T-helper 2 cell (primary cell): ENCODE results near the gene CDS1.
"Not testable (repeated sequence)": the region's sequence is repeated elsewhere in the genome, so short reads cannot be mapped to it uniquely, and the experiment has no call there.

ENCODE experiments used
- DNase-seq, 5 experiments: peaks; one replicate each; pipeline versions ENCODE4 v3.0.0 to v3.0.0-alpha.2; 2012 to 2022

Gene CDS1

DNA sequence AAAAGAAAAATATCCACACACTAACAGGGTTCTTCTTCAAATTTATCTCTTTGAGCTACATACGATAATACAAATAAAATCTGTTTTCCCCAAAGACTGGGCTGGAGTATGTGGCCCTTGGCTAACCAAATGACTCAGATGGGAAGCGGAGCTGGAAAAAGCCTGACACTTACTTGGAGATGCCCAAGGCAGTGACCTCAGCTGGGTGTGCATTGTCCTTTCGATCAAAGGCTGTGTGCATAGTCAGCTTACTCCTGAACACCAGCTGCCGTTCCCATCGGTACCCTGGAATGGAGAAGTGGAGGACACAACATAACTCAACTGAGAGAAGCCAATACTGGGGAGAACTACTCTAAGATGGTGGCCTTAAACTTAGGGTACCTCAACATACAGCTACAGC lies 95.1 kb downstream of the CDS1 start:
- no peak for DNase-seq

DNA sequence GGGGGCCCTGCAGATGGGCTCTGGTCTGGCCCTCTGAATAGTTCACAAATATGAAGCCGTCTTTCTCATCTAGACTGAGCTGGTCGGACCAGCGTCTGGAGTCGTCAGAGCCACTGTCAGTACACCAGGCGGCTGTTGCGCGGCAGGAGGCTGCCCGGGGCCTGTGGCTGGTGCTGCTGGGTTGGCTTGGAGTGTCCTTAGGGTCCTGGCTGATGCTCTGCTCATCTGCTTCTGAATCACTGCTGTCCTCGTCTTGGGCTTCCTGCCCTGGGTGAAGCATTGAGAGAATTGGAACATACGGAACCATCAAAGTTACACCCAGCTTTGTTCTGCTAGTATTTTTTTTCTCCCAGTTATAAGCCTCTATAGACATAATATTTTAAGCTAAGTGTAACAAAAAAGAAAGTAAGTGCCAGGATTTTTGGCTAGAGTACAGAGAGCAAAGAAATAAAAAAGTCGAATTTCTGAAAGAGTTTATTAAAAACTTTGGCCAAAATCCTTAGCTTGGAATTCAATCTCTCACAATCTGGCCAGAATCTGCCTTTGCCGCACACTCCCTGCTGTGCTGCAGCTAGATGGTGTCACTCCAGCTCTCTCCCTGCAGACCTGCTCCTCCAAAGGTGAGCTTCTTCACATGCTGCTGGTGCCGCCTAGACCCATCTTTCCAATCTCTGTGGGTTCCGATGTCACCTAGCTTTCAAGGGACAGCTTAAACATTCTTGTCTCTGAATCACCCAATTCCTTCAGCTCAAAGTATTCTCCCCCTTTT lies 96.2 kb downstream of the CDS1 start:
- DNase-seq: no peak

DNA sequence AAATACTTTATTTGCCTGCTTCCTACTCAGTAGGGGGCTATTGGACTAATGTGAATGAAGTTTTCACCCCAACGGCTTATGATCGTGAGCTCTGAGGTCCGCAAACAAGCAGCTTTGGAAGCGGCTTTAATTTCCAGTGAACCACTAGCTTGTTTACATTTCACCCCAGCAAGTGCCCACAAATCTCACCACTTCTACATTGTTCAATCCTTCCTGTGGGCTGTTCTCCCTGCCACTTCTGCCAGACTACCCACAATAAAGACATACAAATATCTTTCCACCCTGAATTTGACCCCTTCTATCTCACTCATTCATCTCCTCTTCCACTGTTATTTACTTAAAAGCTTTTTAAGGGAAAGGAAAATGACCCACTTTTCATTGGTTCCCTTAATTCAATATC lies 98.0 kb downstream of the CDS1 start:
- DNase-seq: no peak

DNA sequence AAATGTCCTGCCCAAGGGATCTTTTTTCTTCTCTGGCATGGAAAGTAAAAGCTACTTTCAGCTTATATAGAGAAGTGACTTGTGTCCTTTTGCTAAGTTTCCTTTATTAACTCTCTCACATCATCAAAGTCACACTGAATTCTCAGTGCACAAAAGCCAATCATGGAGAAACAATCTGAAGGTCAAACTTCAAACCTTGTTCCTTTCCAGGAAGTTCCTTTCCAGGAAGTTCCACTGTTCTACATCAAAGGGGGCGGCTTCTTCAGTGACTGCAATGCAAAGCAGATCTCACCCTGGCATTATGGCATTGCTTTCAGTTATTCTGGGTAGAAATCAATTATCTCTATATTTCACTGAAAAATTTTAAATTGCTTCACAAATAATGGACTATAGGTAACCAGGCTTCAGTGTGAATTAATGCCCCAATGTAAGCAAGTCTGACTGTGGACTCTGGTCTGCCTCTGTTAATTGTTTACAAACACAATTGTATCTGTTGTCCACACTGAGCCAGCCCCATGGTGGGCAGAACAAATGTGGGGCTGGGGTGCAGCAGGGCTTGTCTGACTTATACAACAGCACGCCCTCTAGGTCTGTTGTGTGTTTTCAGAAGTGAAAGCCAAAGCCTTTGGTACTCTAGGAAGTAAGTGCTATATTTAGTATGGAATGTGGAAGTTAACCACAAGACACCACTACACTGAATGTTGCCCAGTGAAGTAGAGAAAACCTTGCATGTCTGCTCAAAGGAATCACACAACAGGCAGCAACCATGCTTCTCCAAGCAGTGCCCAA lies 98.8 kb downstream of the CDS1 start:
- no peak for DNase-seq

DNA sequence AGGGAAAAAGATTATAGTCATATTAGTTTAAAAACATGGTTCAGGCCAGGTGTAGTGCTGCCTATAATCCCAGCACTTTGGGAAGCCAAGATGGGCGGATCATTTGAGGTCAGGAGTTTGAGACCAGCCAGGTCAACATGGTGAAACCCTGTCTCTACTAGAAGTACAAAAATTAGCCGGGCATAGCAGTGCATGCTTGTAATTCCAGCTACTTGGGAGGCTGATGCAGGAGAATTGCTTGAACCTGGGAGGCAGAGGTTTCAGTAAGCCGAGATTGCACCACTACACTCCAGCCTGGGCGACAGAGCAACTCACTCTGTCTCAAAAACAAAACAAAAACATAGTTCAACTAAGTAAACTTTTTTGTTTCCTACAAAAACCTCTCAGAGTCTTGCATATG lies 99.7 kb downstream of the CDS1 start:
- not testable (repeated sequence) for DNase-seq

DNA sequence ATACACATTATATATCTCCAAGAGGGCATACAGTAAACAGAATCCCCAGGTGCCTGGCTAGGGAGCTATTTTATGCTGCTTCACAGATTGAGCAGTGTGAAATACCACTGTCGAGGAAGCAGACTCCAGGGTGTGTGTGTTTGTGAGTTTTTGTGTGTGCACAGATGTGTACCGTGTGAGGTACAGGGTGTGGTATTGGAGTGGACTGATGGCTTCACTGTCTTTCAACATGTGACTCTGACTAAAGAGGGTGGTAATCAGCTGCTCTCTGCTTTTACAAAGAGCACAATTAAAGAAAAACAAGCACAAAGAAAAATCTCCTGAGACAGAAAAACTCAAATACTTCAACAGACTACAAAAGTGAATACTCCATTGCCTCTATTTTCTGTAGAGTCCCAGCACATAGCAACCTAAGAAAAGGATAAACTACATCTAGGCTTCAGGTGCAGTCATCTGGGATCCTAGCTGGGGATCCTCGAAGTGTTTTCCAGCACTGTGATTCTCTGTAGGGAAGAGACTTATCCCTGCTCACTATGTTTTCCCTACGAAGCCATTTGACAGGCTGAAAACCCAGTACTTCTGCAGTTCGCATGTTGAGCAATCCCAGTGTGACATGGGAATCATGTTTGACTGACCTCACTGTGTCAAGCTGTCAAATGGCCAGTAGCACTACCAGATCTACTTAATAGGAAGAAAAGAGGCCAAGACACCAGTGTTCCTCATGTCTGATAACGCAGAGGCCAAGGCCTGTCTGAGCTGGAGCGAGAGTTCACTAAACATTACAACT lies 100.3 kb downstream of the CDS1 start:
- no peak for DNase-seq

DNA sequence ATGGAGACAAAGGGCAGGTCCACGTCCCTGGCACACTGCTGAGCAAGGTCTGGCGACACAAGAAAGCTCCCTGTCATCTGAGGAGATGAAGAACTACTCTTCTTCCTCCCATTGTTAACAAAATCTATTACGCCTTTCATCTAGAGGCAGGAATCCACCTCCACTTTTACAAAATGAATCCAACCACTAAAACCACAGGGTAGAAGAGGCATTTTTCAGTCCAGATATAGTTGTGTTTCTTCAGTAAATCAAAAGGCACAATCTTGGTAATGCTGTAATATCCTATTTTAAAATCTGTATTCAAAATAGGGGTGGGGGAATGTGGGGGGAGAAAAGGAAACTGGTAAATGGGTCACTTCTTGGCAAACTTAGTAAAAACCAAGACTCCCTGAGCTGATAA lies 101.4 kb downstream of the CDS1 start:
- DNase-seq: no peak

DNA sequence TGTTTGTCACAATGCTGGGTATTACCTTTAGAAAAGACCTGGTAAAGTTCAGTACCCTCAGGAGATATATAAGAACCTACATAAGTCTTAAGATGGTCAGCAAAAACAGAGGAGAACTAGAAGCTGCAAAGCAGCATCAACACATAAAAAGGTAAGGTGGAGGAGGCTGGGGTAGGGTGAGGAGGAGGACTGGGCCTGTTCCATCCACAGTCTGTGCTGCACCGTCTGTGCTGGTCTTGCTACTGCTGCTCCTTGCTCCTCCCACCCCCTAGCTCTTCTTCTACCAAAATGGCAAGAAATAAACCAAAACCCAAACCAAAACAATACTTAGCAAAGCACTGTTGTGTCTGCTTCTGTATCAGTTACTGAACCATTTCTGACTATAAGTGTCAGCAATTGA lies 102.2 kb downstream of the CDS1 start:
- DNase-seq: no peak

DNA sequence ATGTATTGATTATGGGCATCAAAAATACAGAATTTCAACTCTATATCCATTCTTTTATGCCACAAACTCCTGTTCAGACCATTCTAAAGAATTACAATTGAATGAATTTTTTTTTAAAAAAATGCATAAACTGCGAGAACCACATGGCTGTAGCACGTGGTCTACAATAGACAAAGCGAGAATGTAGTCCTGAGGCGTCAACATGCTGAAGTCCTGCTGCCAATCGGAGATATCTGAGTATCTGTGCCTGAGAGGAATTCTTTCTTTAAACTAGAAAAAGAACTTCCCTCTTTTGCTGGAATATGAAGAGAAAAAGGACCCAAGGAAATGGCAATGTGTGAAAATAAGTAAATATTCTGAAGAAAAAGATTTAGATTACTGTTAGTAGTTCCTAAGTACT lies 105.7 kb downstream of the CDS1 start:
- DNase-seq: no peak

DNA sequence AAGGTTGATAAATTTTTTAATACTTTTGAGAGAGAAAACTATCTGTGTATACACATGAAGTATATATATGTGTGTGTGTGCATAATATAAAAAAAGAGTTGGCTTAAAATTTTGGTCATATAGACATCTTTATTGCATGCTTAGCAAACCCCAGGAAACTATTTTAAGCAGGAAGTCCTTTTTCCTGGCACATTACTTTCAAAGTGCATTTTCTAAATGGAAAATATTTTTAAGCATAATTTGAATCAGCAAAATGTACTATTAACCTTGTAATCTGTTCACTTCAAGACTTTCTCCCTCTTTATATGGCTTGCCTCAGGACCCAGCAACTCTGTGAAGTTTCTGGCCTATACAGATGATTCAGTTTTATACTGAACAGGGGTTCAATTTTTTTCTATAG lies 106.3 kb downstream of the CDS1 start:
- DNase-seq: no peak

DNA sequence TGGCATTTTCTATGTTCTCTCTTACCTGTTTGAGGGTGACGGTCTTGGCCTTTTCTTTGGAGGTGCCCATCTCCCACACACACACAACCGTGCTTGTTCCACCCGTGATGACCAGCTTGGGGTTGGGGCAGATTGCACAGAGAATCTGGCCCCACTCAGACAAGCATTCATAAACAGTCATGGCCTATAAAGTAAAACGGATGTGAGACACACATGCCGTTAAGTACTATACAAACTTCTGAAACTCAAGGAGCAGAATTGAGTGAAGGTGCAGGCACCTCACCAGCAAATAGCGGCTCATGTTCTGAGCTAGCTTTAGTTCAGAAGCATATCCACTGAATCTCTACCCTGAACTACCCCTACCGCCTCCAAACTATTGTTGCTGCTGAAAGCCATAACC lies 107.6 kb downstream of the CDS1 start:
- no peak for DNase-seq

DNA sequence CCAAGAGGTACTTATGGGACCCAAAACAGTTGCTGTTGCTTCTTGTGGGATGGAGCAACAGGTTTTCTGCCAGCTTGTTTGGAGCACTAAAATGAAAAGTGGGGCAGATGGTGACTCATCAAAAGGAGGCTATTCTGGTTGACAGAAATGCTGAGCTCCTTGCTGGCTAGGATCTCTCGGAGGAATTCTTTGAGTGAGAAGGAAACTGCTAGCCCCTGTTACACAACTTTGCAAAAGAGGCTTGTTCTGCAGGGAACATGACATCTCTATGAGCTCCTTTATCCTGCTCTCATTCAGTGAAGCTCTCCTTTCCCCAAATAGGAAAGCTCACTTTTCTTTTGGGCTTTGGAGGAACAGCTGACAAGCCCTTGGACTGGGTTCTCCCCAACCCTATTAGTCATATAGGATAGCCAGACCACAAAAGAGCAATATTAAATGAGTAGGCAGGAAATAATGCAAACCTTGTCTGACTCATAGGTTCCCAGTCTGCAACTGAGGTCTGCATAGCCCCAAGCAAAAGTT lies 108.3 kb downstream of the CDS1 start:
- DNase-seq: no peak

DNA sequence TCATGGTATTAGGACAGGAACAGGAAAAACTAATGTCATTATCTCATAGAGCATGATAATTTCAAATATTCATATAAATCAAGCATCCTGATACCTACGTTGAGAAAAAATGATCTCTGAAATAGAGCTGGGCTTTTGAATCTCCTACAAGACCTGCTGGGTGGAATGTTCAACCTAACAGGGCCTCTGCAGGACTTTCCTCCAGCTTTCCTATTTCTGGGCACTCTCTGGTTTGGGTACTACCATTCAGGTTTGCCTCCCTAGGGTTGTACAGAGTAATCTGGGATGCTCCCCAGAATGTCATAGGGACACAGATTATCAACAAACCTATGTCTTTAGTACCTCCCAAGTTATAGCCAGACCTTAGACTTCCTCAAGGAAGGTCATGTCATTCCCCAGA lies 108.9 kb downstream of the CDS1 start:
- DNase-seq: no peak

DNA sequence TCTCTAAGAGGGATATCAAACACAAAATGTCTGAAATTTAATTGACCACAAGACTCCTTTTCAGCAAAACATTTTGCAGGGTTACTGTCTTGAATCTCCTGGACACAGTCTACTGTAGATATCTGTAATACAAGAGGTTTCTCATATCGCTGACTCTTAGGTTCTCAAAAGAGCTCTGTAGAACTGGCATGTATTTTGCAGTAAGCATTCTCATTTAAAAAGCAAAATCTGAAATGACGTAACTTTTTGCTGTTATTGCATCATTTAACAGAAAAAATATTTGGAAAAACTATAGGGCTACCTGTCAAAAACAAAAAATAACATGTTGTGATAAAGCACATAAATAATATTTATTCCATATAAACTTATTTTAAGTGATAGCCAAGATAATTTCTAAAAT lies 114.2 kb downstream of the CDS1 start:
- DNase-seq: no peak

DNA sequence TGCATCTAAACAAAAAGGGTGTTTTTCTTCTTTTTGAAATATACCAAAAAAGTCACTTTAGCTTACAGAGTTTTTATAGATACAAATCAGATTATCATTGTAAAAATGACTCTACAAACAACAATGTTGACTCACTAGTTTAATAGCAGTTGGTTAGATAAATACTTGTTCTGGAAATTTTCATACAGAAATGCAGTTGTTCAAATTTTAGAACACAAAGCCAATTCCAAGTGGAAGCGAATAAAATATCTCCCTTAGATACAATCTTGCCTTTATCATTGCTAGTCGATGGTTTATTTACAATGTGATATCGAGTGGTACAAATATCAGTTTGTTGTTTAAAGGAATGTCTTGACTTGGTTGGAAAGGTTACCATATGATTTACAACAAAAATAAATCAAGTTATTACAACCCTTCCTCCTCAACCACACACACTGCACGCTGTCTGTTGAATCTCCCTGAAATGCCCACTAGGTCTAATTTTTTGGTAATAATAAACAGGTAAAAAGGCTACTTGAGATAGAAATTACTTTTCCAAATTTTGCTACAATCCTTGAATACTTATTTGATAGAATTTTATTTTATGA lies 114.8 kb downstream of the CDS1 start:
- DNase-seq: no peak

DNA sequence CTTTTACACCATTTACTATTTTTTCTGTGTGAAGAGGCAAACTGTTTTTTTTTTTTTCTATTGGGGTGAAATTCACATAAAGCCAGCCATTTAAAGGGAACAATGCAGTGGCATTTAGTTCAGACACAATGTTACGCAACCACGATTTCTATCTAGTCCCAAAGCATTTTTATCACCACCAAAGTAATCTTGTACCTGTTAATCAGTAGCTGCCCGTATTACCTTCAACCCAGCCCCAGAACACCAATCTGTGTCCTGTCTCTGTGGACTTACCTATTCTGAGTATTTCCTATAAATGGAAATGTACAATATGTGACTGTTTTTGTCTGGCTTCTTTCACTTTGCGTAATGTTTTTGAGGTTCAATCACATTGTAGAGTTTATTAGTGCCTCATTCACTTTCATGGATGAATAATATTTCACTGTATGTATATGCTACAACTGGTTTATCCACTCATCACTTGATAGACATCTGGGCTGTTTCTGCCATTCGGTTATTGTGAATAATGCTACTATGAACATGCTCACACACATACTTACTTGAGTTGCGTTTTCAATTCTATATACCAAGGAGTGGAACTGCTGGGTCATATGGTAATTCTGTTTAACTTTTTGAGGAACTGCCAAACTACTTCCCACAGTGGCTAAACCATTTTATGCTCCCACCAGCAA lies 116.2 kb downstream of the CDS1 start:
- no peak for DNase-seq
